ENCODE results near the gene TSHZ2. TPM values are rescaled to one million over a fixed set of nuclear protein-coding genes. Genes with fewer than 3 reads are reported as not detected.

The TSHZ2 gene
- total and polyA plus RNA-seq, 2 experiments from 2014 or later: 1.1 to 5.2 TPM

DNA sequence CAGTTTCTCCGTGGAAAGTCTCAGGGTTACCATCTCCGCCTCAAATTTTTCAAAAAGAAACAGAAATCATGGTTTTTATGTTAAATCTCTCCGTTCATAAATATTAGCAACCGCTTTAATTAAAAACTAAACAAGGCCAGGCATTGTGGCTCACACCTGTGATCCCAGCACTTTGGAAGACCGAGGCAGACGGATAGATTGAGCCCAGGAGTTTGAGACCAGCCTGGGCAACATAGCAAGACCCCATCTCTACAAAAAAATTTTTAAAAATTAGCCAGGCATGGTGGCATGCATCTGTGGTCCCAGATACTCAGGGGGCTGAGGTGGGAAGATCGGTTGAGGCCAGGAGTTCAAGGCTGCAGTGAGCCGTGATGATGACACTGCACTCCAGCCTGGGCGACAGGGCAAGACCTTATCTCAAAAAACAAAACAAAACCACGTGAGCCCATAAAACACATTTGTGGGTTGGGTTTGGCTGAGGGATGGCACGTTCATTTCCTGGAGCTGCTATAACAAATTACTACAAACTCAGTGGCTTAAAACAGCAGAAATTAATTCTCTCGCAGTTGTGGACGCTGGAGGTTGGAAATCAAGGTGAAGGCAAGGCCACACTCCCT lies 398.3 kb downstream of the TSHZ2 start:
- Histone ChIP-seq H2AFZ (no peak overlapping the region), H3K9me2 (replicated peaks; ENCODE audit: insufficient read depth) (no peaks in the 10 kb centered on the region), H3K27me3 (no peaks in the 10 kb centered on the region), H3K36me3 (replicated peaks; ENCODE audit: insufficient read depth, low read depth) (no peaks in the 10 kb centered on the region), H3K4me1 (ENCODE audit: insufficient read depth) (no peaks in the 10 kb centered on the region), H3K4me2 (no peak overlapping the region), H3K27ac (no peak overlapping the region), H4K20me1 (ENCODE audit: insufficient read depth, poor library complexity, severe bottlenecking) (no peaks in the 10 kb centered on the region), H3K79me2 (no peaks in the 10 kb centered on the region), H3K4me3 (no peak overlapping the region), H3K9me3 (ENCODE audit: low read depth) (no peaks in the 10 kb centered on the region)
- no peak for DNase-seq (ENCODE audit: low spot score)
- TF ChIP-seq EZH2phosphoT487 (IDR thresholded peaks at IDR 0.05; ENCODE audit: low read depth, severe bottlenecking, unreplicated experiment) (no peak), EZH2 (IDR thresholded peaks at IDR 0.05; ENCODE audit: borderline replicate concordance) (no peak)
- WGBS (ENCODE audit: low lambda C conversion rate, missing lambda C conversion rate): 87% methylated on average over 13 of the region's 13 CpGs

DNA sequence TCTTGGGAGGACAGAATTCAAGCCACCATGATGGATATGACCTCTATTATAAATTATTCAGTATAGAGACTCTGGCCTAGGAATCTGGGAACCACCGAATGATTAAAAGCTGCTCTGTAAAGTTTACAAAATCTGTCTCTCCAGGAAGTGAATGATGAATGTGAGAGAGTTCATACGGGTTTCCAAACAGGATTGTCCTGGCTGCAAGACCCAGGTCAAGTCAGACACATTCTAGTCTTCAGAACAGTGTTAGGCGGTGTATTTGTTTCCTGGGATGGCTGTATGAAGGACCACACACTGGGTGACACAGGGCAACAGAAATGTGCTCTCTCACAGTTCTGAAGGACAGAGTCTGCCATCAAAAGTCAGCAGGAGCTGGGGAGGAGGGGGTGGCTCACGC lies 399.1 kb downstream of the TSHZ2 start:
- H4K20me1 ChIP-seq (ENCODE audit: insufficient read depth, poor library complexity, severe bottlenecking): no peaks in the 10 kb centered on the region
- H3K9me2 ChIP-seq (replicated peaks; ENCODE audit: insufficient read depth): no peaks in the 10 kb centered on the region
- H2AFZ ChIP-seq: no peak overlapping the region
- no peaks in the 10 kb centered on the region for H3K4me1 ChIP-seq (ENCODE audit: insufficient read depth)
- no peak overlapping the region for H3K4me2 ChIP-seq
- no peaks in the 10 kb centered on the region for H3K9me3 ChIP-seq (ENCODE audit: low read depth)
- DNase-seq (ENCODE audit: low spot score): no peak
- no peaks in the 10 kb centered on the region for H3K79me2 ChIP-seq
- H3K27me3 ChIP-seq: no peaks in the 10 kb centered on the region
- H3K4me3 ChIP-seq: no peak overlapping the region
- TF ChIP-seq EZH2 (IDR thresholded peaks at IDR 0.05; ENCODE audit: borderline replicate concordance): no peak
- TF ChIP-seq, protein P1, sequence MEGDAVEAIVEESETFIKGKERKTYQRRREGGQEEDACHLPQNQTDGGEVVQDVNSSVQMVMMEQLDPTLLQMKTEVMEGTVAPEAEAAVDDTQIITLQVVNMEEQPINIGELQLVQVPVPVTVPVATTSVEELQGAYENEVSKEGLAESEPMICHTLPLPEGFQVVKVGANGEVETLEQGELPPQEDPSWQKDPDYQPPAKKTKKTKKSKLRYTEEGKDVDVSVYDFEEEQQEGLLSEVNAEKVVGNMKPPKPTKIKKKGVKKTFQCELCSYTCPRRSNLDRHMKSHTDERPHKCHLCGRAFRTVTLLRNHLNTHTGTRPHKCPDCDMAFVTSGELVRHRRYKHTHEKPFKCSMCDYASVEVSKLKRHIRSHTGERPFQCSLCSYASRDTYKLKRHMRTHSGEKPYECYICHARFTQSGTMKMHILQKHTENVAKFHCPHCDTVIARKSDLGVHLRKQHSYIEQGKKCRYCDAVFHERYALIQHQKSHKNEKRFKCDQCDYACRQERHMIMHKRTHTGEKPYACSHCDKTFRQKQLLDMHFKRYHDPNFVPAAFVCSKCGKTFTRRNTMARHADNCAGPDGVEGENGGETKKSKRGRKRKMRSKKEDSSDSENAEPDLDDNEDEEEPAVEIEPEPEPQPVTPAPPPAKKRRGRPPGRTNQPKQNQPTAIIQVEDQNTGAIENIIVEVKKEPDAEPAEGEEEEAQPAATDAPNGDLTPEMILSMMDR (IDR thresholded peaks at IDR 0.05; ENCODE audit: poor library complexity): no peak
- TF ChIP-seq EZH2phosphoT487 (IDR thresholded peaks at IDR 0.05; ENCODE audit: low read depth, severe bottlenecking, unreplicated experiment): no peak
- no peak overlapping the region for H3K27ac ChIP-seq
- H3K36me3 ChIP-seq (replicated peaks; ENCODE audit: insufficient read depth, low read depth): no peaks in the 10 kb centered on the region
- 90% methylated on average over 4 of the region's 4 CpGs for WGBS (ENCODE audit: low lambda C conversion rate, missing lambda C conversion rate)

DNA sequence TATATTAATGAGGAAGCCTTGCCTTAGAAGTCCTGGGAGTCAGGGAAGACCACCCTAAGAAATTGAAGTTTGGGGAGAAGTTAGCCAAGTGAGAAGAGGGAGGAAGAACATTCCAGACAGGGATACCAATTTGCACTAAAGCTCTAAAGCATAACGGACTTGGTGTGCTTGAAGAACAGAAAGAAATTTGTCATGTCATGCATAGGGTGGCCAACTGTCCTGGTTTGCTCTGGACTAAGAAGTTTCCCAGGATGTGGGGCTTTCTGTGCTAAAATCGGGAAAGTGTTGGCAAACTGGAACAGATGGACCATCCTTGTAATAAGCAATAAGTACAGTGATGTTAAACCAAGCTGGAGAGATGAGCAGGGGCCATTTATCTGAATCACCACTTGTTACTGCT lies 403.9 kb downstream of the TSHZ2 start:
- Histone ChIP-seq H3K4me1 (ENCODE audit: insufficient read depth) (no peaks in the 10 kb centered on the region), H3K27me3 (no peaks in the 10 kb centered on the region), H3K9me3 (ENCODE audit: low read depth) (no peaks in the 10 kb centered on the region), H3K79me2 (no peaks in the 10 kb centered on the region), H3K27ac (no peak overlapping the region), H3K4me3 (no peak overlapping the region), H3K36me3 (replicated peaks; ENCODE audit: insufficient read depth, low read depth) (no peaks in the 10 kb centered on the region), H2AFZ (no peak overlapping the region), H4K20me1 (ENCODE audit: insufficient read depth, poor library complexity, severe bottlenecking) (no peaks in the 10 kb centered on the region), H3K9me2 (replicated peaks; ENCODE audit: insufficient read depth) (no peaks in the 10 kb centered on the region), H3K4me2 (no peak overlapping the region)
- TF ChIP-seq, protein P1 (IDR thresholded peaks at IDR 0.05; ENCODE audit: poor library complexity): no peak
- TF ChIP-seq EZH2phosphoT487 (IDR thresholded peaks at IDR 0.05; ENCODE audit: low read depth, severe bottlenecking, unreplicated experiment) (no peak), EZH2 (IDR thresholded peaks at IDR 0.05; ENCODE audit: borderline replicate concordance) (no peak)
- 86% methylated on average over 2 of the region's 2 CpGs for WGBS (ENCODE audit: low lambda C conversion rate, missing lambda C conversion rate)
- DNase-seq (ENCODE audit: low spot score): no peak

DNA sequence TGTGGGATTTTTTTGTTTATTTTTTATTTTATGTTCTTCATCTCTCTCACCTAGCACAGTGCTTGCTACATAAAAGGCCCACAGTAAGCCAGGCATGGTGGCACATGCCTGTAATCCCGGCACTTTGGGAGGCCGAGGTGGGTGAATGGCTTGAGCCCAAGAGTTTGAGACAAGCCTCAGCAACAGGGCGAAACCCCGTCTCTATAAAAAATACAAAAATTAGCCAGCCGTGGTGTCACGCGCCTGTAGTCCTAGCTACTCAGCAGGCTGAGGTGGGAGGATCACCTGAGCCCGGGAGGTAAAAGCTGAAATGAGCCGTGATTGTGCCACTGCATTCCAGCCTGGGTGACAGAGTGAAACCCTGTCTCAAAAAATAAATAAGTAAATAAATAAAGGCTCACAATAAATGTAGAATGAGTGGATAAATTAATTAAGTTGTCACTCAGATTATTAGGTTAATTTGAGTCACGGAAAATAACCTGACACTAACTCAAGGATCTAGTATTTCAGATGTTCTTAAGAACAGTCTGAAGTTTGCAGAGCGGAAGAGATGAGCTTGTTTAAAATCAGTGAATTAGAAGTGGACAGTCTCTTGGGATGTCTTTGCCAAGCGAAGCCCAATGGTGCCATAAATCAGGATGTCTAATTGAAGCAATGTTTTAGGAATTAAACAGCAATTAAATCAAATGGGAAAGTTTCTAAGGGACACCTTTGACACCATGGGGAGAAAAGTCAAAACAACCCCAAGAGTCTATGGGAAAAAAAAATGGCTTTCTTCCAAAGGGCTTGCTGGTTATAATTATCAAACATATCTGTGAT lies 407.1 kb downstream of the TSHZ2 start:
- 84% methylated on average over 12 of the region's 12 CpGs for WGBS (ENCODE audit: low lambda C conversion rate, missing lambda C conversion rate)
- no peaks in the 10 kb centered on the region for H3K4me1 ChIP-seq (ENCODE audit: insufficient read depth)

More for the DNA sequence above, 407.1 kb downstream of the TSHZ2 start:
- H3K4me3 ChIP-seq: no peak overlapping the region
- no peaks in the 10 kb centered on the region for H4K20me1 ChIP-seq (ENCODE audit: insufficient read depth, poor library complexity, severe bottlenecking)
- H3K27me3 ChIP-seq: no peaks in the 10 kb centered on the region
- no peak overlapping the region for H3K27ac ChIP-seq
- TF ChIP-seq, protein P1 (IDR thresholded peaks at IDR 0.05; ENCODE audit: poor library complexity): no peak
- TF ChIP-seq EZH2phosphoT487 (IDR thresholded peaks at IDR 0.05; ENCODE audit: low read depth, severe bottlenecking, unreplicated experiment): no peak
- no peak for TF ChIP-seq EZH2 (IDR thresholded peaks at IDR 0.05; ENCODE audit: borderline replicate concordance)
- H3K36me3 ChIP-seq (replicated peaks; ENCODE audit: insufficient read depth, low read depth): no peaks in the 10 kb centered on the region
- H3K9me3 ChIP-seq (ENCODE audit: low read depth): no peaks in the 10 kb centered on the region
- H3K9me2 ChIP-seq (replicated peaks; ENCODE audit: insufficient read depth): no peaks in the 10 kb centered on the region
- no peak overlapping the region for H2AFZ ChIP-seq
- no peak overlapping the region for H3K4me2 ChIP-seq
- DNase-seq (ENCODE audit: low spot score): no peak
- no peaks in the 10 kb centered on the region for H3K79me2 ChIP-seq
